Measurements from ENCODE around the gene FNIP2.
A peak's percentile ranks its signal among the peaks of the same experiment; 100 is the strongest.
"Not testable (repeated sequence)": the region's sequence is repeated elsewhere in the genome, so short reads cannot be mapped to it uniquely, and the experiment has no call there.

Gene FNIP2

GRCh38 chr4:158873795-158874401, 105.1 kb downstream of the FNIP2 start:
- DNase-seq (ENCODE audit: low spot score): no peak
- no peak for TF ChIP-seq CTCF (IDR thresholded peaks at IDR 0.05)
- Histone ChIP-seq H3K27ac (peak overlapping the region; percentile 13 to 35), H3K4me3 (no peak overlapping the region)

GRCh38 chr4:158875026-158875425, 106.2 kb downstream of the FNIP2 start:
- H3K27ac ChIP-seq: no peak overlapping the region
- TF ChIP-seq CTCF (IDR thresholded peaks at IDR 0.05): no peak
- H3K4me3 ChIP-seq: no peak overlapping the region
- no peak for DNase-seq (ENCODE audit: low spot score)

- TF ChIP-seq CTCF (IDR thresholded peaks at IDR 0.05): no peak
- no peak overlapping the region for H3K4me3 ChIP-seq
- no peak overlapping the region for H3K27ac ChIP-seq
- DNase-seq (ENCODE audit: low spot score): no peak
These were observed 106.6 kb downstream of the FNIP2 start for GRCh38 chr4:158875455-158875854.

GRCh38 chr4:158877069-158877468, 108.2 kb downstream of the FNIP2 start:
- H3K4me3 ChIP-seq: no peak overlapping the region
- TF ChIP-seq CTCF (IDR thresholded peaks at IDR 0.05): no peak
- H3K27ac ChIP-seq: no peak overlapping the region
- DNase-seq (ENCODE audit: low spot score): no peak

- not testable (repeated sequence) for DNase-seq (ENCODE audit: low spot score); H3K27ac ChIP-seq; H3K4me3 ChIP-seq
These were observed 113.3 kb downstream of the FNIP2 start for GRCh38 chr4:158882142-158882541.

GRCh38 chr4:158884280-158884679, 115.5 kb downstream of the FNIP2 start:
- no peak for DNase-seq (ENCODE audit: low spot score)
- Histone ChIP-seq H3K27ac (no peak overlapping the region), H3K4me3 (no peak overlapping the region)

GRCh38 chr4:158885564-158885963, 116.7 kb downstream of the FNIP2 start:
- Histone ChIP-seq H3K4me3 (no peak overlapping the region), H3K27ac (no peak overlapping the region)
- DNase-seq (ENCODE audit: low spot score): no peak
- TF ChIP-seq CTCF (IDR thresholded peaks at IDR 0.05): no peak

More at GRCh38 chr4:158884280-158884679, 115.5 kb downstream of the FNIP2 start:
- TF ChIP-seq CTCF (IDR thresholded peaks at IDR 0.05): no peak
